Measurements from ENCODE around the gene FHAD1.

FHAD1 gene

DNA sequence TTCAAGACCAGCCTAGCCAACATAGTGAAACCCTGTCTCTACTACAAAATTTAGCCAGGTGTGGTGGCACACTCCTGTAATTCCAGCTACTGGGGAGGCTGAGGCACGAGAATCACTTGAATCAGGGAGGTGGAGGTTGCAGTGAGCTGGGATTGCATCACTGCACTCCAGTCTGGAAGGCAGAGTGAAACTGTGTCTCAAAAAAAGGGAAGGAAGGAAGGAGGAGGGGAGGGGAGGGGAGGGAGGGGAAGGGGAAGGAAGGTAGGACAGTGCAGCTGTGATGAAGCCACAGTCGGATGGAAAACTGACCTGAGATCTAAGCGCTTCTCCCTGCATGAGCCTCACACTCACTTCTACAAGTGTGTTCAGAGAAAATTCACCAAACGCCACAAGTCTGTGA is 22.0 kb upstream of the FHAD1 start:
- H3K4me3 ChIP-seq (ENCODE audit: low read depth, low read length), result no peak overlapping the region
- TF ChIP-seq, protein P1, sequence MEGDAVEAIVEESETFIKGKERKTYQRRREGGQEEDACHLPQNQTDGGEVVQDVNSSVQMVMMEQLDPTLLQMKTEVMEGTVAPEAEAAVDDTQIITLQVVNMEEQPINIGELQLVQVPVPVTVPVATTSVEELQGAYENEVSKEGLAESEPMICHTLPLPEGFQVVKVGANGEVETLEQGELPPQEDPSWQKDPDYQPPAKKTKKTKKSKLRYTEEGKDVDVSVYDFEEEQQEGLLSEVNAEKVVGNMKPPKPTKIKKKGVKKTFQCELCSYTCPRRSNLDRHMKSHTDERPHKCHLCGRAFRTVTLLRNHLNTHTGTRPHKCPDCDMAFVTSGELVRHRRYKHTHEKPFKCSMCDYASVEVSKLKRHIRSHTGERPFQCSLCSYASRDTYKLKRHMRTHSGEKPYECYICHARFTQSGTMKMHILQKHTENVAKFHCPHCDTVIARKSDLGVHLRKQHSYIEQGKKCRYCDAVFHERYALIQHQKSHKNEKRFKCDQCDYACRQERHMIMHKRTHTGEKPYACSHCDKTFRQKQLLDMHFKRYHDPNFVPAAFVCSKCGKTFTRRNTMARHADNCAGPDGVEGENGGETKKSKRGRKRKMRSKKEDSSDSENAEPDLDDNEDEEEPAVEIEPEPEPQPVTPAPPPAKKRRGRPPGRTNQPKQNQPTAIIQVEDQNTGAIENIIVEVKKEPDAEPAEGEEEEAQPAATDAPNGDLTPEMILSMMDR (IDR thresholded peaks at IDR 0.05; ENCODE audit: low read depth, low read length), result no peak
- no peak for DNase-seq (ENCODE audit: low read depth, low spot score)
- in situ Hi-C loops (cut with HindIII; ENCODE audit: low sequenced_read_pairs), result no loop called here

DNA sequence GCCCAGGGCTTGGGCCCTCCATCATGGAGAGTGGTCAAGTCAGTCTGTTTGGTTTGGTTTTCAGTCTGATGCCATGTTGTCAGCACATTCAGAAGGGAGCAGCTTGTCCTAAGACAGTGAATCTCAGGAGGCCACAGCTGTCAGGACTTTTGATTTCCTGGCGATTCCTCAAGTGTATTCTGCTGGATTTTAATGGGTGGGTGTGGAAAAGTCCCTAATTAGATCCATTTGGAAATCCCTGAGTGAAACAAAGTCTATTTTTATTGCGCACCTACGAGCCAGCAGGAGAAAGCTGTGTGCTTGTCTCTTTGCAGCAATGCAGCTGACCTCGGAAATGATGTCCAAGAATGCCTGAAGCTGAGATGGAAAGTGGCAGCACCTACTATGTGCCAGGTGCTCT is 21.6 kb upstream of the FHAD1 start:
- no peak for DNase-seq (ENCODE audit: low read depth, low spot score)
- no peak overlapping the region for H3K4me3 ChIP-seq (ENCODE audit: low read depth, low read length)
- in situ Hi-C loops (cut with HindIII; ENCODE audit: low sequenced_read_pairs), result no loop called here
- TF ChIP-seq, protein P1 (IDR thresholded peaks at IDR 0.05; ENCODE audit: low read depth, low read length), result no peak

DNA sequence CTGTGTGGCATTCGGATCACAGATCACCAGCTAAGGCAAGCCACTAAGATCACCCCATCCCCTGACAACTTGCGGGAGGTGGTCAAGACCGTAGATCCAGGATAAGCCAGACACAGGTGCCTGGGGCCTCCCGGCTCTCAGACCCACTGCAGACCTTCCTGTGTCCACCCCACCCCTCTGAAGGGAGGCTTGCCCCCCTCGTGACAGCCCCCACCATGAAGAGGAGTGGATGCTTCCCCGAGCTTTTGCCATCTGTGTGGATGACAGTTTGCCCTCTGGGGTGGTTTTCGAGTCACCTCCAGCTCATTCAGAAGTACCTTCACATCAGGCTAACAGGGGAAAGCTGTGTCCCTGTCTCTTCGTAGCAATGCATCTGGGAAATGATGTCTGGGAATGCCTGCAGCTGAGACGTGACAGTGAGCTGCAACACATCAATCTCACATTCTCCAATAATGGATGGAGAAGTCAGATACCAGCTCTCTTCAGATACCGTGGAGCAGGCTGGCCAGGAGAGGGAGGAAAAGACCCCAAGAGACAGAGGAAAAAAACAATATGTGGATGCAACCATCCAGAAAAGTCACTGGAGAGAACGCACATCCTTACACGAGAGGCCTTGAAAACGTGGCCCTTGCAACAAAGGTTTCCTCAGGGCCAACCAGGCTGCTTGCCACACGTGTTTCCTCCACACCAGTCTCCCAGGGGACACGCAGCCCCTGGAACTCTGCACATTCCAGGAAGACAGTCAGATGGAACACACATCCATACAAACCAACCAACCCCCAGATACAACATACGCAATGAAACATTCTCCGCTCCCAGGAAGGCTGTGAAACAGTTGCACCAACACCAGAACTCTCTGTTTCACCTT is 20.4 kb upstream of the FHAD1 start:
- in situ Hi-C loops (cut with HindIII; ENCODE audit: low sequenced_read_pairs), result no loop called here
- no peak overlapping the region for H3K4me3 ChIP-seq (ENCODE audit: low read depth, low read length)
- TF ChIP-seq, protein P1 (IDR thresholded peaks at IDR 0.05; ENCODE audit: low read depth, low read length), result no peak
- DNase-seq (ENCODE audit: low read depth, low spot score), result no peak

GRCh38 chr1:15229707-15230131 is 17.3 kb upstream of the FHAD1 start:
- no peak for DNase-seq (ENCODE audit: low read depth, low spot score)

GRCh38 chr1:15231714-15232201 is 15.3 kb upstream of the FHAD1 start:
- DNase-seq (ENCODE audit: low read depth, low spot score), result no peak
- in situ Hi-C loops (cut with HindIII; ENCODE audit: low sequenced_read_pairs), result no loop called here

More at GRCh38 chr1:15229707-15230131, 17.3 kb upstream of the FHAD1 start:
- in situ Hi-C loops (cut with HindIII; ENCODE audit: low sequenced_read_pairs), result no loop called here
- H3K4me3 ChIP-seq (ENCODE audit: low read depth, low read length), result no peak overlapping the region
- TF ChIP-seq, protein P1 (IDR thresholded peaks at IDR 0.05; ENCODE audit: low read depth, low read length), result no peak

DNA sequence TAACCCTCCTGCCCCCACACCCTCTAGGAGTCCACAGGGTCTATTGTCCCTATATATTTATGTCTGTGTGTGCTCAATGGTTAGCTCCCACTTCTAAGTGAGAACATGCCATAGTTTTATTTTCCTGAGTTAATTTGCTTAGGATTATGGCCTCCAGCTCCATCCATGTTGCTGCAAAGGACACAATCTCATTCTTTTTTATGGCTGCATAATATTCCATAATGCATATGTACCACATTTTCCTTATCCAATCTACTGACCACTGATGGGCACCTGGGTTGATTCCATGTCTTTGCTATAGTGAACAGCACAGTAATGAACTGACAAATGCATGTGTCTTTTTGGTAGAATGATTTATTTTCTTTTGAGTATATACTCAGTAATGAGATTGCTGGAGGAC is 13.3 kb upstream of the FHAD1 start:
- in situ Hi-C loops (cut with HindIII; ENCODE audit: low sequenced_read_pairs), result no loop called here

More at GRCh38 chr1:15231714-15232201, 15.3 kb upstream of the FHAD1 start:
- TF ChIP-seq, protein P1 (IDR thresholded peaks at IDR 0.05; ENCODE audit: low read depth, low read length), result no peak
- no peak overlapping the region for H3K4me3 ChIP-seq (ENCODE audit: low read depth, low read length)

More for the DNA sequence above, 13.3 kb upstream of the FHAD1 start:
- no peak overlapping the region for H3K4me3 ChIP-seq (ENCODE audit: low read depth, low read length)
- DNase-seq (ENCODE audit: low read depth, low spot score), result no peak
- TF ChIP-seq, protein P1 (IDR thresholded peaks at IDR 0.05; ENCODE audit: low read depth, low read length), result no peak
